Caco-2 (cell line): ENCODE results near the gene HHAT. TPM values are rescaled to one million over a fixed set of nuclear protein-coding genes. Genes with fewer than 3 reads are reported as not detected.

Source experiments
- BruUV-seq: library from RNA; stranded (reverse); fragments of 400-500 nt; replicated peaks from 2 replicates; lab custom pipeline; 2021; lab: Mats Ljungman, UMichigan
- CTCF ChIA-PET: fragments of 300-600 bp; sonication (Branson Sonifier 250); formaldehyde crosslinking; loops from one replicate; lab custom pipeline; 2022; ENCODE audit warnings: antibody characterized with exemption; lab: Charles Lee
- POLR2A ChIA-PET: fragments of 300-600 bp; sonication (Branson Sonifier 250); formaldehyde crosslinking; loops from one replicate; lab custom pipeline; 2022; ENCODE audit warnings: antibody characterized with exemption; lab: Charles Lee
- DNase-seq, 2 experiments: peaks; one replicate each; pipeline versions ENCODE4 v3.0.0 to v3.0.0-alpha.2; 2020 to 2022
- H3K27me3 ChIP-seq: replicated peaks from 2 replicates; pipeline ENCODE4 v1.6.0; 2011; ENCODE audit warnings: low read length; ENCODE audit not compliant: control insufficient read depth, insufficient read depth
- H3K36me3 ChIP-seq: 2 replicates; pipeline ENCODE4 v1.5.1; 2011; ENCODE audit warnings: low read length; ENCODE audit not compliant: control insufficient read depth, insufficient read depth
- H3K4me1 ChIP-seq: fragments of 250-450 bp; sonication (Bioruptor Pico); 2 replicates; pipeline ENCODE4 v1.5.1; 2020; ENCODE audit warnings: mild to moderate bottlenecking
- H3K4me3 ChIP-seq: 2 replicates; pipeline ENCODE4 v1.5.1; 2011; ENCODE audit warnings: low read depth, mild to moderate bottlenecking, control low read depth, low read length
- H3K9me3 ChIP-seq: fragments of 250-450 bp; sonication (Bioruptor Pico); 2 replicates; pipeline ENCODE4 v1.5.1; 2020; ENCODE audit warnings: mild to moderate bottlenecking, moderate library complexity
- H3K27ac Mint-ChIP-seq: one replicate; pipeline ENCODE4 v1.8.0; 2022; ENCODE audit warnings: mixed read lengths; ENCODE audit not compliant: unreplicated experiment
- H3K27me3 Mint-ChIP-seq: one replicate; pipeline ENCODE4 v1.8.0; 2022; ENCODE audit warnings: mixed read lengths; ENCODE audit not compliant: insufficient read depth, unreplicated experiment
- H3K36me3 Mint-ChIP-seq: one replicate; pipeline ENCODE4 v1.8.0; 2022; ENCODE audit warnings: mild to moderate bottlenecking, mixed read lengths; ENCODE audit not compliant: insufficient read depth, unreplicated experiment
- H3K4me1 Mint-ChIP-seq: one replicate; pipeline ENCODE4 v1.8.0; 2022; ENCODE audit warnings: low read depth, mixed read lengths; ENCODE audit not compliant: unreplicated experiment
- H3K4me3 Mint-ChIP-seq: one replicate; pipeline ENCODE4 v1.8.0; 2022; ENCODE audit warnings: mild to moderate bottlenecking, moderate library complexity, mixed read lengths; ENCODE audit not compliant: unreplicated experiment
- H3K9me3 Mint-ChIP-seq: one replicate; pipeline ENCODE4 v1.8.0; 2022; ENCODE audit warnings: mixed read lengths; ENCODE audit not compliant: unreplicated experiment
- intact Hi-C: fragments of 100-400 bp; cut with micrococcal nuclease; formaldehyde crosslinking; loops from one replicate; pipeline ENCODE4 v1.10.0; 2022; ENCODE audit not compliant: unreplicated experiment
- total RNA-seq: library from RNA; stranded (reverse); gene quantifications from 2 replicates; pipeline ENCODE4 v1.2.3, GENCODE V29; 2022
- TF ChIP-seq, protein P1 (sequence below), 2 experiments: fragments of 200-600 bp in 1 of 2; IDR thresholded peaks; 1 replicate in 1 of 2; 2 replicates in 1 of 2; pipeline versions ENCODE4 v1.5.1 to v1.8.0; 2011 to 2022; ENCODE audit warnings: antibody characterized with exemption in 1 of 2, control low read depth in 1 of 2, inconsistent platforms in 1 of 2, low read depth in 1 of 2, low read length in 1 of 2, mild to moderate bottlenecking in 1 of 2, moderate library complexity in 1 of 2; ENCODE audit not compliant: insufficient read depth in 1 of 2, severe bottlenecking in 1 of 2, unreplicated experiment in 1 of 2

HHAT gene
- total RNA-seq, 1 experiment from 2014 or later: 3.9 TPM

- Histone ChIP-seq H3K9me3 (no peaks in the 10 kb centered on the region), H3K27me3 (no peaks in the 10 kb centered on the region), H3K4me3 (no peak overlapping the region), H3K36me3 (no peaks in the 10 kb centered on the region), H3K4me1 (no peaks in the 10 kb centered on the region)
- Mint-ChIP-seq H3K4me1 (no peaks in the 10 kb centered on the region), H3K9me3 (no peaks in the 10 kb centered on the region), H3K27ac (no peak overlapping the region), H3K27me3 (peaks cover 3% of the 10 kb centered on the region), H3K36me3 (no peaks in the 10 kb centered on the region), H3K4me3 (no peak overlapping the region)
- intact Hi-C loops: no loop called here
- TF ChIP-seq, protein P1, sequence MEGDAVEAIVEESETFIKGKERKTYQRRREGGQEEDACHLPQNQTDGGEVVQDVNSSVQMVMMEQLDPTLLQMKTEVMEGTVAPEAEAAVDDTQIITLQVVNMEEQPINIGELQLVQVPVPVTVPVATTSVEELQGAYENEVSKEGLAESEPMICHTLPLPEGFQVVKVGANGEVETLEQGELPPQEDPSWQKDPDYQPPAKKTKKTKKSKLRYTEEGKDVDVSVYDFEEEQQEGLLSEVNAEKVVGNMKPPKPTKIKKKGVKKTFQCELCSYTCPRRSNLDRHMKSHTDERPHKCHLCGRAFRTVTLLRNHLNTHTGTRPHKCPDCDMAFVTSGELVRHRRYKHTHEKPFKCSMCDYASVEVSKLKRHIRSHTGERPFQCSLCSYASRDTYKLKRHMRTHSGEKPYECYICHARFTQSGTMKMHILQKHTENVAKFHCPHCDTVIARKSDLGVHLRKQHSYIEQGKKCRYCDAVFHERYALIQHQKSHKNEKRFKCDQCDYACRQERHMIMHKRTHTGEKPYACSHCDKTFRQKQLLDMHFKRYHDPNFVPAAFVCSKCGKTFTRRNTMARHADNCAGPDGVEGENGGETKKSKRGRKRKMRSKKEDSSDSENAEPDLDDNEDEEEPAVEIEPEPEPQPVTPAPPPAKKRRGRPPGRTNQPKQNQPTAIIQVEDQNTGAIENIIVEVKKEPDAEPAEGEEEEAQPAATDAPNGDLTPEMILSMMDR (IDR thresholded peaks at IDR 0.05; ENCODE audit: insufficient read depth in 1 of 2, low read depth in 1 of 2, low read length in 1 of 2, severe bottlenecking in 1 of 2, unreplicated experiment in 1 of 2): no peak
- BruUV-seq: no TSS peak
- no peak for DNase-seq
- POLR2A ChIA-PET: no interaction called here
- CTCF ChIA-PET: no interaction called here
These were observed 394.9 kb downstream of the HHAT start for GRCh38 chr1:210723646-210724045.

DNA sequence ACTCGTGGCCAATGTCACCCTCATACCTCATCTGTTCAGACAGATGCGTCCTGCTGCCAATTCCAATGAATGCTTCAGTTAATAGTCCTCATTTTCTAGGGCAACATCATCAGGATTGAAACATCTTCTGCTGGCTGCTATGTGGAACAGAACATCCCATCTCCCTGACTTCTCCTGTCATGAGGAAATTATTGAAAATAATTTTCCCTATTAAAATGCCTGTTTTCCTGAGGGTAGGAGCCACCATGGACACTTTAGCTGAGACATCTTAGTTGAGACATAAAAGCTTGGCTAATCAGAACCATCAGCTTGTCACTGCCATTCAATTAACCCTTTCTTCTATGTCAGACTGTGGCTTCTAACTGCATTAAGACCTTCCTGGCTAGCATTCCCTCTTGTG is 396.1 kb downstream of the HHAT start:
- H3K27ac Mint-ChIP-seq: no peak overlapping the region
- intact Hi-C loops: no loop called here
- TF ChIP-seq, protein P1 (IDR thresholded peaks at IDR 0.05; ENCODE audit: insufficient read depth in 1 of 2, low read depth in 1 of 2, low read length in 1 of 2, severe bottlenecking in 1 of 2, unreplicated experiment in 1 of 2): no peak

More for the DNA sequence above, 396.1 kb downstream of the HHAT start:
- ChIA-PET CTCF (no interaction called here), POLR2A (no interaction called here)
- no peaks in the 10 kb centered on the region for H3K4me1 Mint-ChIP-seq
- Histone ChIP-seq H3K4me3 (no peak overlapping the region), H3K36me3 (no peaks in the 10 kb centered on the region), H3K9me3 (no peaks in the 10 kb centered on the region), H3K27me3 (no peaks in the 10 kb centered on the region), H3K4me1 (no peaks in the 10 kb centered on the region)
- no peaks in the 10 kb centered on the region for H3K36me3 Mint-ChIP-seq
- H3K9me3 Mint-ChIP-seq: no peaks in the 10 kb centered on the region
- BruUV-seq: no TSS peak
- no peak for DNase-seq
- no peak overlapping the region for H3K4me3 Mint-ChIP-seq
- H3K27me3 Mint-ChIP-seq: peaks cover 3% of the 10 kb centered on the region

Other genes with a start within 250 kb of the HHAT start
- gene SERTAD4, start 96.1 kb upstream of the HHAT start, total RNA-seq: 2.8 and 3.6 TPM in 2 replicates